H1 (cell line): ENCODE results near the gene CELF4. TPM values are rescaled to one million over a fixed set of nuclear protein-coding genes. Genes with fewer than 3 reads are reported as not detected.

ENCODE experiments used
- CTCF ChIA-PET: fragments of 300-600 bp; sonication (Branson Sonifier 250); formaldehyde crosslinking; loops from one replicate; lab custom pipeline; 2021; ENCODE audit not compliant: partially characterized antibody; lab: Charles Lee
- POLR2A ChIA-PET: fragments of 300-600 bp; sonication (Branson Sonifier 250); formaldehyde crosslinking; loops from one replicate; lab custom pipeline; 2021; ENCODE audit warnings: inconsistent platforms; ENCODE audit not compliant: partially characterized antibody; lab: Charles Lee
- DNase-seq, 2 experiments: peaks; one replicate each; pipeline versions ENCODE4 v3.0.0 to v3.0.0-alpha.2; 2010 to 2022; ENCODE audit warnings: low spot score in 2 of 2, low read depth in 1 of 2, mixed read lengths in 1 of 2
- FAIRE-seq: peaks from 2 replicates; lab custom pipeline; 2011; peaks lifted over from hg19 to GRCh38; lab: Jason Lieb, UNC
- H2AFZ ChIP-seq: 2 replicates; pipeline ENCODE4 v1.8.1; 2012; ENCODE audit warnings: low read length, inconsistent platforms
- H2AK5ac ChIP-seq: 2 replicates; pipeline ENCODE4 v1.6.1; 2013; ENCODE audit warnings: low read depth, low read length
- H2BK120ac ChIP-seq: replicated peaks from 2 replicates; pipeline ENCODE3; 2013; ENCODE audit warnings: low read depth, low read length, inconsistent platforms
- H2BK12ac ChIP-seq: 2 replicates; pipeline ENCODE4 v1.6.1; 2013; ENCODE audit warnings: low read depth, low read length
- H2BK15ac ChIP-seq: 2 replicates; pipeline ENCODE4 v1.6.1; 2013; ENCODE audit warnings: low read length
- H2BK20ac ChIP-seq: 2 replicates; pipeline ENCODE4 v1.6.1; 2013; ENCODE audit warnings: low read length
- H2BK5ac ChIP-seq: 2 replicates; pipeline ENCODE4 v1.6.1; 2013; ENCODE audit warnings: low read depth, low read length
- H3K14ac ChIP-seq: 2 replicates; pipeline ENCODE4 v1.6.1; 2013; ENCODE audit warnings: inconsistent platforms; ENCODE audit not compliant: insufficient read length
- H3K18ac ChIP-seq: 2 replicates; pipeline ENCODE4 v1.6.1; 2013; ENCODE audit warnings: low read length; ENCODE audit errors: extremely low read depth
- H3K23ac ChIP-seq: 2 replicates; pipeline ENCODE4 v1.6.1; 2013; ENCODE audit warnings: inconsistent platforms; ENCODE audit not compliant: insufficient read length
- H3K23me2 ChIP-seq: 2 replicates; pipeline ENCODE4 v1.6.1; 2013; ENCODE audit warnings: low read depth, low read length
- H3K27ac ChIP-seq: 2 replicates; pipeline ENCODE4 v1.6.1; 2011; ENCODE audit warnings: low read depth, low read length, inconsistent platforms
- H3K27me3 ChIP-seq, 4 experiments: replicated peaks in 1 of 4; 1 replicate in 1 of 4; 2 replicates in 3 of 4; pipeline versions ENCODE4 v1.6.1 to v1.8.1; 2011 to 2013; ENCODE audit warnings: low read length in 3 of 4, mild to moderate bottlenecking in 3 of 4, inconsistent platforms in 2 of 4, mixed read lengths in 2 of 4, moderate library complexity in 1 of 4; ENCODE audit not compliant: control insufficient read depth in 3 of 4, insufficient read depth in 3 of 4; ENCODE audit errors: extremely low read depth in 1 of 4
- H3K36me3 ChIP-seq, 4 experiments: 2 replicates each; pipeline versions ENCODE4 v1.6.1 to v1.8.1; 2011 to 2013; ENCODE audit warnings: mild to moderate bottlenecking in 4 of 4, low read length in 3 of 4, moderate library complexity in 2 of 4, control low read depth in 1 of 4, inconsistent platforms in 1 of 4; ENCODE audit not compliant: insufficient read depth in 4 of 4, control insufficient read depth in 2 of 4
- H3K4ac ChIP-seq: replicated peaks from 2 replicates; pipeline ENCODE3; 2013; ENCODE audit warnings: low read length, low read depth, mixed read lengths, inconsistent platforms; ENCODE audit not compliant: insufficient read length
- H3K4me1 ChIP-seq, 4 experiments: replicated peaks in 1 of 4; 1 replicate in 1 of 4; 2 replicates in 3 of 4; pipeline versions ENCODE4 v1.6.1 to v1.8.1; 2011 to 2013; ENCODE audit warnings: low read length in 3 of 4, inconsistent platforms in 2 of 4, mixed read lengths in 1 of 4; ENCODE audit not compliant: insufficient read depth in 4 of 4, control insufficient read depth in 3 of 4
- H3K4me2 ChIP-seq, 2 experiments: 2 replicates each; pipeline versions ENCODE4 v1.6.1 to v1.8.1; 2011 to 2013; ENCODE audit warnings: low read depth in 2 of 2, low read length in 2 of 2, control low read depth in 1 of 2, inconsistent platforms in 1 of 2, mild to moderate bottlenecking in 1 of 2; ENCODE audit not compliant: insufficient read depth in 1 of 2
- H3K4me3 ChIP-seq, 4 experiments: fragments of 200-600, 300-600 bp in 1 of 4; sonication (generic), shearing (Covaris generic), sonication (Bioruptor Twin) in 1 of 4; 2 replicates each; pipeline versions ENCODE4 v1.5.1 to v1.8.1; 2011 to 2016; ENCODE audit warnings: low read length in 4 of 4, low read depth in 3 of 4, control low read depth in 2 of 4, inconsistent platforms in 2 of 4, mild to moderate bottlenecking in 2 of 4, mixed read lengths in 1 of 4, moderate library complexity in 1 of 4; ENCODE audit not compliant: insufficient read depth in 2 of 4; ENCODE audit errors: extremely low read depth in 1 of 4
- H3K56ac ChIP-seq: replicated peaks from 2 replicates; pipeline ENCODE3; 2013; ENCODE audit warnings: low read depth, mild to moderate bottlenecking, mixed read lengths, low read length, inconsistent platforms; ENCODE audit not compliant: insufficient read length
- H3K79me1 ChIP-seq: 2 replicates; pipeline ENCODE4 v1.6.1; 2013; ENCODE audit warnings: low read depth, low read length, control low read depth
- H3K79me2 ChIP-seq, 2 experiments: 2 replicates each; pipeline versions ENCODE4 v1.6.1 to v1.8.1; 2012 to 2013; ENCODE audit warnings: low read length in 2 of 2, mild to moderate bottlenecking in 2 of 2, inconsistent platforms in 1 of 2; ENCODE audit not compliant: insufficient read depth in 2 of 2, control insufficient read depth in 1 of 2
- H3K9ac ChIP-seq, 4 experiments: replicated peaks in 1 of 4; 1 replicate in 1 of 4; 2 replicates in 3 of 4; pipeline versions ENCODE4 v1.6.1 to v1.8.1; 2011 to 2013; ENCODE audit warnings: low read depth in 3 of 4, low read length in 3 of 4, control low read depth in 2 of 4, mild to moderate bottlenecking in 2 of 4, moderate library complexity in 2 of 4, inconsistent platforms in 1 of 4; ENCODE audit errors: extremely low read depth in 1 of 4
- H3K9me3 ChIP-seq, 2 experiments: 2 replicates each; pipeline versions ENCODE4 v1.6.1 to v1.8.1; 2012 to 2013; ENCODE audit warnings: mild to moderate bottlenecking in 2 of 2, moderate library complexity in 2 of 2, control low read depth in 1 of 2, inconsistent platforms in 1 of 2, low read depth in 1 of 2, low read length in 1 of 2, mixed read lengths in 1 of 2; ENCODE audit not compliant: insufficient read depth in 2 of 2
- H4K20me1 ChIP-seq, 2 experiments: replicated peaks in 1 of 2; 2 replicates each; pipeline versions ENCODE3 to v1.8.1; 2011 to 2013; ENCODE audit warnings: inconsistent platforms in 2 of 2, low read length in 2 of 2, mild to moderate bottlenecking in 1 of 2; ENCODE audit not compliant: insufficient read depth in 2 of 2, control insufficient read depth in 1 of 2
- H4K5ac ChIP-seq: 2 replicates; pipeline ENCODE4 v1.6.1; 2013; ENCODE audit warnings: low read length, low read depth, mixed read lengths, inconsistent platforms; ENCODE audit not compliant: insufficient read length
- H4K8ac ChIP-seq: 2 replicates; pipeline ENCODE4 v1.8.0; 2013; ENCODE audit warnings: mild to moderate bottlenecking, moderate library complexity, low read length, inconsistent platforms; ENCODE audit not compliant: insufficient read depth; ENCODE audit errors: extremely low read depth
- H4K91ac ChIP-seq: replicated peaks from 2 replicates; pipeline ENCODE3; 2013; ENCODE audit warnings: low read length, mixed read lengths, inconsistent platforms; ENCODE audit not compliant: insufficient read length
- BCL11A ChIP-seq, 2 experiments: IDR thresholded peaks; one replicate each; pipeline ENCODE4 v1.6.1; 2011; ENCODE audit warnings: low read depth in 2 of 2, low read length in 2 of 2, mild to moderate bottlenecking in 2 of 2
- EGR1 ChIP-seq: IDR thresholded peaks from 2 replicates; pipeline ENCODE4 v1.6.1; 2011; ENCODE audit warnings: low read depth, low read length, borderline replicate concordance
- NANOG ChIP-seq: IDR thresholded peaks from 2 replicates; pipeline ENCODE4 v1.6.1; 2011; ENCODE audit warnings: low read length, low read depth, mild to moderate bottlenecking, inconsistent platforms; ENCODE audit not compliant: insufficient read depth, poor library complexity, severe bottlenecking
- POU5F1 ChIP-seq: IDR thresholded peaks from 2 replicates; pipeline ENCODE4 v1.6.1; 2011; ENCODE audit warnings: low read depth, mild to moderate bottlenecking, low read length, moderate library complexity
- RBBP5 ChIP-seq: IDR thresholded peaks from 2 replicates; pipeline ENCODE4 v1.7.1; 2012; ENCODE audit warnings: low read depth, mild to moderate bottlenecking, inconsistent platforms, low read length, moderate library complexity, borderline replicate concordance
- WGBS, 2 experiments: shearing (Covaris generic) in 1 of 2; methylation state at CpG; one replicate each; pipeline versions ENCODE4 v1.1.6 to v1.1.7; 2013 to 2015; ENCODE audit warnings: low lambda C conversion rate in 2 of 2, mixed read lengths in 2 of 2, inconsistent platforms in 1 of 2, low coverage in 1 of 2, missing lambda C conversion rate in 1 of 2; ENCODE audit not compliant: insufficient replicate concordance in 2 of 2, insufficient coverage in 1 of 2, insufficient read length in 1 of 2; ENCODE audit errors: extremely low coverage in 1 of 2, missing lambda C conversion rate in 1 of 2; 5-methylcytosine and 5-hydroxymethylcytosine counted together
- polyA plus RNA-seq, 7 experiments: library from polyadenylated mRNA; depleted of rRNA in 3 of 7; stranded (reverse) in 5 of 7; unstranded in 2 of 7; fragments of >200 nt in 5 of 7; fragments of 200-250 nt in 2 of 7; gene quantifications; 1 replicate in 5 of 7; 2 replicates in 1 of 7; 4 replicates in 1 of 7; pipeline versions ENCODE4 v1.2.1 to v1.2.3, GENCODE V29; 2011 to 2013; ENCODE audit warnings: missing spikeins in 2 of 7, mixed read lengths in 2 of 7
- total RNA-seq: library from RNA; stranded (reverse); fragmentation: NEBNext Ultra II Directional; extraction: Animal tissue kit (Norgen Biotek cat#: 25700); gene quantifications from 2 replicates; pipeline ENCODE4 v1.2.1, GENCODE V29; 2021

Gene CELF4
- total and polyA plus RNA-seq, 2 of the 8 experiments (the other 6 are each of a cell fraction or from before 2014, with no cell fraction given): 1.6 to 3.4 TPM

DNA sequence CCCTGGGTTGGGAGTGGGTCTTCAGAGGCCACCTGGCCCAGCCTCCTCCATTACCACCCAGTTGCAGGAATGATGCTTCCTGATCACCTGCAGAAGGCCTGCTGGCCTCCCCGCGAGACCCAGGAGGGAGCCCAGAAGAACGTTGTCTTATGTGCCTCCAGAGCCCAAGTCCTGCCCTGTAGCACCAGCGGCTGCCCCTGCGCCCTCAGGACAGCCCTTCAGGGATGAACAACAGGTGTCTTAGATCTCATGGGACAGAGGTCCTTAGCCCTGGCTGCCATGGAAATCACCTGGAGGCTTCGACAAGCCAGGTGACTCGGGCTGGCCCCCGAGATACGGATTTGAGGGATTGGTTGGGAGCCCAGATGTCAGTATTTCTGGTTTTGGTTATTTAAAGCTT is 278.8 kb downstream of the CELF4 start:
- Histone ChIP-seq H3K36me3 (no peaks in the 10 kb centered on the region), H2BK120ac (no peak overlapping the region), H3K14ac (no peak overlapping the region), H3K27ac (no peak overlapping the region), H3K4ac (no peak overlapping the region), H3K79me2 (no peaks in the 10 kb centered on the region), H3K79me1 (no peaks in the 10 kb centered on the region), H4K20me1 (peaks cover 0 to 5% of the 10 kb centered on the region in 2 experiments), H3K23me2 (peaks cover 5% of the 10 kb centered on the region; the same call in 1 of the 2 replicates), H2BK5ac (no peak overlapping the region)
- ChIA-PET POLR2A (no interaction called here), CTCF (interaction anchor here (1.2 kb wide), 1 partner anchor 14 kb away, joined by 3 read pairs; no protein-coding TSS in a partner anchor)
- DNase-seq: no peak
- TF ChIP-seq BCL11A (IDR thresholded peaks at IDR 0.05; ENCODE audit: low read depth in 2 of 2, low read length in 2 of 2) (no peak), RBBP5 (no peak), NANOG (no peak), POU5F1 (no peak), EGR1 (no peak)
- TF ChIP-seq, all 59 proteins: peak for 0
- Histone ChIP-seq H2BK20ac (no peak overlapping the region), H2AFZ (no peak overlapping the region), H4K8ac (no peak overlapping the region), H2AK5ac (no peak overlapping the region), H4K5ac (no peak overlapping the region), H3K9ac (no peak overlapping the region), H3K23ac (no peak overlapping the region), H3K4me1 (peaks cover 0 to 3% (median 0%) of the 10 kb centered on the region in 4 experiments; a peak in 1 of 7 replicates), H4K91ac (no peak overlapping the region), H2BK12ac (no peak overlapping the region), H3K4me3 (no peak overlapping the region), H3K9me3 (no peaks in the 10 kb centered on the region), H2BK15ac (no peak overlapping the region), H3K4me2 (no peak overlapping the region), H3K56ac (no peak overlapping the region), H3K18ac (no peak overlapping the region), H3K27me3 (no peaks in the 10 kb centered on the region; a peak in 1 of 7 replicates)
- WGBS, 2 experiments: 95% methylated on average over 6 of the region's 9 CpGs; no CpG with 5 or more reads in 1 of the 2 experiments
- FAIRE-seq: no peak
